GM19468 (cell line): ENCODE results near the gene ZDHHC14.
"Not testable (repeated sequence)": the region's sequence is repeated elsewhere in the genome, so short reads cannot be mapped to it uniquely, and the experiment has no call there.

ENCODE experiments used
- ATAC-seq: cut with Tn5 transposase; IDR thresholded peaks from one replicate; pipeline ENCODE4 v1.9.1; 2021; ENCODE audit warnings: mild to moderate bottlenecking, moderate library complexity, moderate number of reproducible peaks; ENCODE audit not compliant: unreplicated experiment; ENCODE audit errors: extremely low read depth

ZDHHC14 gene

GRCh38 chr6:157718503-157719187 lies 337.7 kb downstream of the ZDHHC14 start:
- ATAC-seq, result no peak

- not testable (repeated sequence) for ATAC-seq
Observed at GRCh38 chr6:157720964-157721363, 340.0 kb downstream of the ZDHHC14 start.

- ATAC-seq, result no peak
Observed at GRCh38 chr6:157721426-157721825, 340.4 kb downstream of the ZDHHC14 start.

- ATAC-seq, result no peak
Observed at GRCh38 chr6:157721830-157722229, 340.8 kb downstream of the ZDHHC14 start.

GRCh38 chr6:157723376-157723775 lies 342.4 kb downstream of the ZDHHC14 start:
- no peak for ATAC-seq

GRCh38 chr6:157724138-157724820 lies 343.3 kb downstream of the ZDHHC14 start:
- ATAC-seq, result no peak

GRCh38 chr6:157724960-157725741 lies 344.2 kb downstream of the ZDHHC14 start:
- no peak for ATAC-seq

GRCh38 chr6:157725836-157726235 lies 344.8 kb downstream of the ZDHHC14 start:
- no peak for ATAC-seq

- no peak for ATAC-seq
Observed at GRCh38 chr6:157726892-157727628, 346.1 kb downstream of the ZDHHC14 start.
